Panc1 (cell line): ENCODE data around the gene SPATS2L.

Source experiments
- POLR2AphosphoS5 ChIP-seq: IDR thresholded peaks from 2 replicates; pipeline ENCODE4 v1.6.1; 2012; ENCODE audit warnings: mild to moderate bottlenecking, low read depth, low read length, moderate library complexity
- TF ChIP-seq, protein P1 (sequence below): fragments of 450-650 bp; IDR thresholded peaks from 2 replicates; pipeline ENCODE4 v1.5.1; 2017; ENCODE audit warnings: mild to moderate bottlenecking

- no peak for TF ChIP-seq POLR2AphosphoS5
- TF ChIP-seq, protein P1, sequence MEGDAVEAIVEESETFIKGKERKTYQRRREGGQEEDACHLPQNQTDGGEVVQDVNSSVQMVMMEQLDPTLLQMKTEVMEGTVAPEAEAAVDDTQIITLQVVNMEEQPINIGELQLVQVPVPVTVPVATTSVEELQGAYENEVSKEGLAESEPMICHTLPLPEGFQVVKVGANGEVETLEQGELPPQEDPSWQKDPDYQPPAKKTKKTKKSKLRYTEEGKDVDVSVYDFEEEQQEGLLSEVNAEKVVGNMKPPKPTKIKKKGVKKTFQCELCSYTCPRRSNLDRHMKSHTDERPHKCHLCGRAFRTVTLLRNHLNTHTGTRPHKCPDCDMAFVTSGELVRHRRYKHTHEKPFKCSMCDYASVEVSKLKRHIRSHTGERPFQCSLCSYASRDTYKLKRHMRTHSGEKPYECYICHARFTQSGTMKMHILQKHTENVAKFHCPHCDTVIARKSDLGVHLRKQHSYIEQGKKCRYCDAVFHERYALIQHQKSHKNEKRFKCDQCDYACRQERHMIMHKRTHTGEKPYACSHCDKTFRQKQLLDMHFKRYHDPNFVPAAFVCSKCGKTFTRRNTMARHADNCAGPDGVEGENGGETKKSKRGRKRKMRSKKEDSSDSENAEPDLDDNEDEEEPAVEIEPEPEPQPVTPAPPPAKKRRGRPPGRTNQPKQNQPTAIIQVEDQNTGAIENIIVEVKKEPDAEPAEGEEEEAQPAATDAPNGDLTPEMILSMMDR: no peak
Observed at GRCh38 chr2:200379481-200380090, 73.1 kb downstream of the SPATS2L start.
